ENCODE data around the gene CLCA2.

CLCA2 gene

DNA sequence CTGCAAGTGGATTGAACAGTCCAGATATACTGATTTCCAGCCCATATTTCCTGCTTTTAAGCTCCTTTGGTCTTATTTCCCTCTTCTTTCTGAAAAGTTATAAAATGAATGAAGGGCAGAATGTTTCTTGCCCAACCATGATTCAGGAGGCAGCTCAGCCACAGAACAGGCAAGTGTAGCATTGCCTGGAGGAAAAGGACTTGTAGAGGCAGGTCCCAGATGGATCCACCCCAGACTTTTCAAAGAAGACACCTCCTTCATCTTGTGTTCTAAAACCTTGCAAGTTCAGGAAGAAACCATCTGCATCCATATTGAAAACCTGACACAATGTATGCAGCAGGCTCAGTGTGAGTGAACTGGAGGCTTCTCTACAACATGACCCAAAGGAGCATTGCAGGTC is at the start of gene CLCA2:
Gene CLCA2, plus strand, starts transcription at position 299 of the 400 bp plus-strand sequence. Its CDS starts 77 bp downstream, at position 376.
- no peak for DNase-seq (ENCODE audit: low read depth)
- TF ChIP-seq CTCF (IDR thresholded peaks at IDR 0.05; ENCODE audit: low read depth, low read length, missing control alignments), result no peak
- no peak within 1 kb of the TSS for H3K4me3 ChIP-seq (ENCODE audit: low read depth, low read length)

GRCh38 chr1:86375688-86376087 is 48.3 kb upstream of the CLCA2 start:
- H3K4me3 ChIP-seq (ENCODE audit: low read depth, low read length), result no peak overlapping the region
- DNase-seq (ENCODE audit: low read depth), result no peak
- TF ChIP-seq CTCF (IDR thresholded peaks at IDR 0.05; ENCODE audit: low read depth, low read length, missing control alignments), result no peak

GRCh38 chr1:86377341-86377740 is 46.6 kb upstream of the CLCA2 start:
- no peak for DNase-seq (ENCODE audit: low read depth)
- no peak for TF ChIP-seq CTCF (IDR thresholded peaks at IDR 0.05; ENCODE audit: low read depth, low read length, missing control alignments)

GRCh38 chr1:86378813-86379212 is 45.2 kb upstream of the CLCA2 start:
- DNase-seq (ENCODE audit: low read depth), result no peak
- no peak overlapping the region for H3K4me3 ChIP-seq (ENCODE audit: low read depth, low read length)
- TF ChIP-seq CTCF (IDR thresholded peaks at IDR 0.05; ENCODE audit: low read depth, low read length, missing control alignments), result no peak

More at GRCh38 chr1:86377341-86377740, 46.6 kb upstream of the CLCA2 start:
- no peak overlapping the region for H3K4me3 ChIP-seq (ENCODE audit: low read depth, low read length)

- peak; percentile 60 for TF ChIP-seq CTCF (IDR thresholded peaks at IDR 0.05; ENCODE audit: low read depth, low read length, missing control alignments)
- no peak overlapping the region for H3K4me3 ChIP-seq (ENCODE audit: low read depth, low read length)
- DNase-seq (ENCODE audit: low read depth), result no peak
These were observed 43.6 kb upstream of the CLCA2 start for GRCh38 chr1:86380257-86380861.

DNA sequence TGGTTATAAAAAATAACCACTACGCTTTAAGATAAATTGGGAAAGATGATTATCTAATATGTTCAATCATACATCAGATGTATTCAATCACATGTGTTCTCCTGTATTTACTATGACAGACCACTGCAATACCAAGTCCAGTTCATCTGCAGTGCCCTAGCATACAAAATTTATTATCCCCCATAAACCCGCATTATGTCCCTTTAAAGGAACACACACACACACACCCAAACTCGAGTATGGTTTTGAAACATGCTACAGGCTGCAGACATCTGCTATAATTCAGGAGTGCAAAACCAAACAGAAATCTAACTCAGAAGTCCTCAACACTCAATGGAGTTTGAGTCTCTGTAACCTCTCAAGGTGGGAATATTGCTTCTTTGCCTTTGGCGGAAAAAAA is 42.7 kb upstream of the CLCA2 start:
- H3K4me3 ChIP-seq (ENCODE audit: low read depth, low read length), result no peak overlapping the region
- TF ChIP-seq CTCF (IDR thresholded peaks at IDR 0.05; ENCODE audit: low read depth, low read length, missing control alignments), result no peak
- DNase-seq (ENCODE audit: low read depth), result no peak

DNA sequence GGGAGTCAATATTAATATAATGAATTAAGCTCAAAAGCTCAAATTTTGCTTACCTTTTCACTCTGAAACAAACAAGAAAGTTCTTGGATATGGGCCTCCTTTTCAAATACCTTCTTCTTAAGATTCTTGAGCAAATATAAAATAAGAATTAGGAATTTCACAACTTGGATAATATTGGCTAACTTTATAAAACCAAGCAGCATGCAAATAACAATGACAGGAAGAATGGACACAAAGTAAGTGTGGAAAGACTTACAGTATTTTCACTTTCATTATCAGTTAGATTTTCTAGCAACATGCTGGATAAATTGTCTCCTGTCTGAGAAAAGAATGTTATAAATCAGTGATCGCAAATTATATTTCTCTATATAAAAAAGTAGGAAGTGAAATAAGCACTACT is 41.1 kb upstream of the CLCA2 start:
- TF ChIP-seq CTCF (IDR thresholded peaks at IDR 0.05; ENCODE audit: low read depth, low read length, missing control alignments), result no peak
- DNase-seq (ENCODE audit: low read depth), result no peak
- H3K4me3 ChIP-seq (ENCODE audit: low read depth, low read length), result no peak overlapping the region

Data from GM12864 (cell line).